Skeletal muscle satellite cell (primary cell): ENCODE data around the gene FOXS1.
"Not testable (repeated sequence)": the region's sequence is repeated elsewhere in the genome, so short reads cannot be mapped to it uniquely, and the experiment has no call there.

Experiments used
- H3K27me3 ChIP-seq: 2 replicates; pipeline ENCODE4 v1.7.0; 2013; ENCODE audit warnings: low read length; ENCODE audit not compliant: control insufficient read depth, insufficient read depth
- H3K36me3 ChIP-seq: 2 replicates; pipeline ENCODE4 v1.7.0; 2013; ENCODE audit warnings: mild to moderate bottlenecking, control low read depth, low read length; ENCODE audit not compliant: insufficient read depth
- H3K4me1 ChIP-seq: 2 replicates; pipeline ENCODE4 v1.7.0; 2013; ENCODE audit warnings: low read length; ENCODE audit not compliant: control insufficient read depth, insufficient read depth
- H3K4me2 ChIP-seq: 2 replicates; pipeline ENCODE4 v1.7.0; 2013; ENCODE audit warnings: mild to moderate bottlenecking, low read length
- H3K4me3 ChIP-seq: 2 replicates; pipeline ENCODE4 v1.7.0; 2013; ENCODE audit warnings: low read length
- H3K9ac ChIP-seq: 2 replicates; pipeline ENCODE4 v1.7.0; 2013; ENCODE audit warnings: mild to moderate bottlenecking, low read depth, low read length, moderate library complexity
- H3K9me3 ChIP-seq: replicated peaks from 2 replicates; pipeline ENCODE4 v1.7.0; 2013; ENCODE audit warnings: mild to moderate bottlenecking, control low read depth, low read length

Gene FOXS1

GRCh38 chr20:31835977-31836852 is 9.2 kb downstream of the FOXS1 start:
- H3K4me1 ChIP-seq: peaks cover 31% of the 10 kb centered on the region
- H3K9ac ChIP-seq: no peak overlapping the region
- H3K4me3 ChIP-seq: no peak overlapping the region
- no peaks in the 10 kb centered on the region for H3K9me3 ChIP-seq
- peak overlapping the region; percentile 24 for H3K4me2 ChIP-seq
- H3K36me3 ChIP-seq: no peaks in the 10 kb centered on the region
- H3K27me3 ChIP-seq: peaks cover 6% of the 10 kb centered on the region

DNA sequence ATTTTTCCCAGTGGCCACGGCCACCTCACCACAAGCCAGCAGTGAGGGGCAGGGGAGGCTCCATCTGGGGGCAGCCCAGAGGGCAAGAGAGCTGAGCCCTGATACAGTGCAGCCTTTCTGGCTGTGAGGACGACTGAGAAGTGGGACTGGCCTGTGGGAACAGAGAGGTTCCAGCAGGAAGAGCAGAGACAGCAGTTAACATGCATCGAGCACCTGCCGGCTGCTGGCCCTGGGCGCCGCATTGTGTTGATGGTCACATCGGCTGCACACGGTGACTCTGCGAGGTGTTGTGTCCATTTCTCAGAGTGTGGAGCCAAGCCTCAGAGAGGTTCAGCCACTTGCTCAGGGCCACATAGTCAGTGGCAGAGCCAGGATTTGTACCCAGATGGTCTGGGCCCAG is 9.8 kb downstream of the FOXS1 start:
- Histone ChIP-seq H3K9ac (no peak overlapping the region), H3K36me3 (no peaks in the 10 kb centered on the region), H3K4me1 (peaks cover 31% of the 10 kb centered on the region), H3K4me2 (peak overlapping the region; percentile 24), H3K9me3 (no peaks in the 10 kb centered on the region), H3K27me3 (peaks cover 6% of the 10 kb centered on the region), H3K4me3 (no peak overlapping the region)

DNA sequence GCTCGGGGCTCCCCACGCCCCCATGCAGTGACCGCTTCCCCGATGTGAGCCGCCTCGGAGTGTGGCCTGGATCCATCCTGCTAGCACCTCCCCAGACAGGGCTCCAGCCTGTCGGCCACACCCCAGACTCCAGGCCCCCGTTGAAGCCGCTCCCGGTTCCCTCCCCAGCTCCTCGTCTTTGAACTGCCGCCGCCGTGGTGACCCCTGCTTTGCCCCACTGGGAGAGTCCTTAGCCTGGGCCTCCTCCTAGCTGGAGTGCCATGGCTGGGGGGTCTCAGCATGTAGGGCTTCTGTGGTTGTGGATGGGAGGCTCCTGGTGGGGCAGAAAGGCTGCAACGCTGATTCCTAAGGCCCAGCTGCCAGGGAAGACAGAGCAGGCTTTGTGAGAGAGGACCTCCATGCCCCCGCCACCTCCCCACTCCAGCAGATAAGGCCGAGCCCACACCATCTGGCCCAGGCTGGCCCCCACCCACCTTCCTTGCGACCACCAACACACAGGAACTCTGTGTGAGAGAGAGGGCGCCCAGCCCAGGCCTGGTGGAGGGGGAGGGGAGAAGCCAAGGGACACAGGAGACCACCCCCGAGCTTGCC is 11.4 kb downstream of the FOXS1 start:
- H3K4me1 ChIP-seq: peaks cover 31% of the 10 kb centered on the region
- no peaks in the 10 kb centered on the region for H3K9me3 ChIP-seq
- H3K4me3 ChIP-seq: no peak overlapping the region
- no peaks in the 10 kb centered on the region for H3K36me3 ChIP-seq
- H3K4me2 ChIP-seq: no peak overlapping the region
- peaks cover 6% of the 10 kb centered on the region for H3K27me3 ChIP-seq
- no peak overlapping the region for H3K9ac ChIP-seq

DNA sequence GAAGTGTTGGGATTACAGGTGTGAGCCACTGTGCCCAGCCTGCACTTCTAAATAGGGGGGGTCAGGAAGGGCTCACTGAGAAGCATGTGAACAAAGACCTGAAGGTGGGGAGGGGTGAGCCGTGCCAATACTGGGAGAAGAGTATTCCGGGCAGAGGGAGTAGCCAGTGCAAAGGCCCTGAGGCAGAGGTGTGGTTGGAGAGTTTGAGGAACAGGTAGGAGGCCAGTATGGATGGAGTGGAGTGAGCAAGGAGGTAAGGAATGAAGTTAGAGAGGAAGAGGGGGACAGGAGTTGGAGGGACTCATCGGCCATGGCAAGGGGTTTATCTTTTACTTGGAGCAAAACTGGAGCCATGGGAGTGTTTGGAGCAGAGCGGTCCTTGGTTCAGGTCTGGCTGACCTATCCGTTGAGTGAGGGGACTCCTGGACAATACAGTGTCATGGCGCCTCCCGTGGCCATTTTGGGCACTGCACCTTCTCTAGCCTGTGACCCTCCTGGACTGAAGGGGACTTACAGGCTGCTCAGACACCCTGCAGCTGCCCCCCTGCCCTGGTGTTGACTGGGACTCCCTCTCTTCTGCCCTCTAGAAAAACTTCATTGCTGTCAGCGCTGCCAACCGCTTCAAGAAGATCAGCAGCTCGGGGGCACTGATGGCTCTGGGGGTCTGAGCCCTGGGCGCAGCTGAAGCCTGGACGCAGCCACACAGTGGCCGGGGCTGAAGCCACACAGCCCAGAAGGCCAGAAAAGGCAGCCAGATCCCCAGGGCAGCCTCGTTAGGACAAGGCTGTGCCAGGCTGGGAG is 12.1 kb downstream of the FOXS1 start:
- peaks cover 31% of the 10 kb centered on the region for H3K4me1 ChIP-seq
- H3K9ac ChIP-seq: no peak overlapping the region
- H3K4me2 ChIP-seq: no peak overlapping the region
- H3K9me3 ChIP-seq: no peaks in the 10 kb centered on the region
- no peak overlapping the region for H3K4me3 ChIP-seq
- H3K27me3 ChIP-seq: peaks cover 10% of the 10 kb centered on the region
- H3K36me3 ChIP-seq: no peaks in the 10 kb centered on the region

GRCh38 chr20:31831771-31832306 is 13.6 kb downstream of the FOXS1 start:
- Histone ChIP-seq H3K9me3 (no peaks in the 10 kb centered on the region), H3K27me3 (peaks cover 11% of the 10 kb centered on the region), H3K4me1 (peaks cover 16% of the 10 kb centered on the region), H3K4me2 (no peak overlapping the region), H3K9ac (no peak overlapping the region), H3K4me3 (no peak overlapping the region), H3K36me3 (no peaks in the 10 kb centered on the region)

- Histone ChIP-seq H3K4me3 (no peak overlapping the region), H3K4me1 (peaks cover 10% of the 10 kb centered on the region), H3K9ac (no peak overlapping the region), H3K9me3 (no peaks in the 10 kb centered on the region), H3K36me3 (no peaks in the 10 kb centered on the region), H3K27me3 (peaks cover 14% of the 10 kb centered on the region), H3K4me2 (no peak overlapping the region)
Observed at GRCh38 chr20:31831211-31831610, 14.2 kb downstream of the FOXS1 start.

DNA sequence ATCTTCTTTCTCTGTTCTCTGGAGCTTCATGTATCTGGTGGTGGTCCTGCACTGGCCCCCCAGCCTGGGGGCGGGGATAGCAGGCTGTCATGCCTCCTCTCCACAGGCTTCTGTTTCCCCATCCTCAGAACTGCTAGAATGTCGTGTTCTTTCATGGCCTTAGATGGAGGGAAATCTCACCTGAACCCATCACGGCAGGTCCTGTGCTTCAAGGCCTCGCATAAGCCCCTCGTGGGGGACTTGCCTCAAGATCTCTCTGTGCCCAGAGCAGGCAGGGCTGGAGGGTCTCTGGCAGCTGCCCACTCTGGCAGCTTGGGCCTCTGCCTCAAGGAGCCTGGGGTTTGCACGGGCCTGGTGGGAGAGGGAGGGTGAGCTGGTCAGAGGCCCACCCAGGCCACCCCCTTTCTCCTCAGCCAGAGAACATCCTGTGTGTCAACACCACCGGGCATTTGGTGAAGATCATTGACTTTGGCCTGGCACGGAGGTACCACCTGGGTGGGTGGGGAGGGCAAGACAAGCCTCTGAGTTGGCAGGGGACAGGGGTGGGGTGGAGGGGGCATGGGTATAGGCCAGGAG is 14.9 kb downstream of the FOXS1 start:
- no peaks in the 10 kb centered on the region for H3K9me3 ChIP-seq
- H3K4me2 ChIP-seq: no peak overlapping the region
- H3K4me3 ChIP-seq: no peak overlapping the region
- H3K4me1 ChIP-seq: peaks cover 3% of the 10 kb centered on the region
- no peak overlapping the region for H3K9ac ChIP-seq
- H3K36me3 ChIP-seq: no peaks in the 10 kb centered on the region
- H3K27me3 ChIP-seq: peaks cover 14% of the 10 kb centered on the region

- H3K36me3 ChIP-seq: no peaks in the 10 kb centered on the region
- H3K4me3 ChIP-seq: no peak overlapping the region
- peaks cover 14% of the 10 kb centered on the region for H3K27me3 ChIP-seq
- no peaks in the 10 kb centered on the region for H3K9me3 ChIP-seq
- no peak overlapping the region for H3K9ac ChIP-seq
- no peaks in the 10 kb centered on the region for H3K4me1 ChIP-seq
- no peak overlapping the region for H3K4me2 ChIP-seq
Observed at GRCh38 chr20:31829731-31830130, 15.7 kb downstream of the FOXS1 start.

GRCh38 chr20:31828016-31828415 is 17.4 kb downstream of the FOXS1 start:
- not testable (repeated sequence) for H3K36me3 ChIP-seq, H3K4me3 ChIP-seq, H3K4me1 ChIP-seq, H3K9me3 ChIP-seq, H3K9ac ChIP-seq, H3K4me2 ChIP-seq
- peaks cover 11% of the 10 kb centered on the region for H3K27me3 ChIP-seq

DNA sequence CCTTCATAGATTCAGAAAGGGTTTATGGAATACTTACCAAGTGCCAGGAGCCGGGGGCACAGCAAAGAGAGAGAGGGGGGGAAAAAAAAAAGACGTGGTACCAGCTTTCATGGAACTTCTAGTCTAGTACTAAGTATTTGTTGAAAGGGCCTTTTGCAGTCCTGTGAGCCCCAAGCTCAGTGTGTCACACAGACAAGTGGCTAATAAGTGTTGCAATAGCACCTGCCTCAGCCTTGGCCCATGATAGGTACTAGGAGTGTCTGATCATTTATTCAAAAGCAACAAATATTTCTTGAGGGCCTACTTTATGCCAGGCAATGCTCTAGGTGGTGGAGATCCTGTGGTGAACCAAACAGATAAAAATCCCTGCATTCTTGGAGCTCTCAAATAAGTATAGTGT is 18.3 kb downstream of the FOXS1 start:
- peaks cover 11% of the 10 kb centered on the region for H3K27me3 ChIP-seq
- no peak overlapping the region for H3K4me3 ChIP-seq
- H3K4me1 ChIP-seq: peaks cover 6% of the 10 kb centered on the region
- no peaks in the 10 kb centered on the region for H3K9me3 ChIP-seq
- no peak overlapping the region for H3K4me2 ChIP-seq
- H3K9ac ChIP-seq: no peak overlapping the region
- H3K36me3 ChIP-seq: no peaks in the 10 kb centered on the region

- H3K9me3 ChIP-seq: no peaks in the 10 kb centered on the region
- peaks cover 11% of the 10 kb centered on the region for H3K27me3 ChIP-seq
- H3K4me1 ChIP-seq: peaks cover 6% of the 10 kb centered on the region
- no peak overlapping the region for H3K4me2 ChIP-seq
- no peak overlapping the region for H3K9ac ChIP-seq
- H3K4me3 ChIP-seq: no peak overlapping the region
- no peaks in the 10 kb centered on the region for H3K36me3 ChIP-seq
Observed at GRCh38 chr20:31826074-31826473, 19.3 kb downstream of the FOXS1 start.
